Esophagus mucosa (tissue), 1 donor: ENCODE measurements around the gene TRAPPC12. TPM values are rescaled to one million over a fixed set of nuclear protein-coding genes. Genes with fewer than 3 reads are reported as not detected.
"Not testable (repeated sequence)": the region's sequence is repeated elsewhere in the genome, so short reads cannot be mapped to it uniquely, and the experiment has no call there.

ENCODE experiments used
- ATAC-seq: fragments of 200-7000 bp; cut with Tn5 transposase; one replicate; pipeline ENCODE4 v1.9.1; 2020
- total RNA-seq: library from RNA; stranded (reverse); gene quantifications from one replicate; pipeline ENCODE4 v1.2.4, GENCODE V29; 2023
- donor health status: DM: yes; HTN: yes; CAD: no.

Gene TRAPPC12
- 61.7 TPM for total RNA-seq

GRCh38 chr2:3379647-3380534, at the start of gene TRAPPC12:
TRAPPC12 (plus strand) TSS chr2:3379694; CDS start chr2:3387624, 7,930 bp downstream.
- ATAC-seq = peak; percentile 88

GRCh38 chr2:3332133-3332532, 47.4 kb upstream of the TRAPPC12 start:
- no peak for ATAC-seq

- no peak for ATAC-seq
Measured at GRCh38 chr2:3334392-3335345, 44.8 kb upstream of the TRAPPC12 start.

- ATAC-seq = no peak
Measured at GRCh38 chr2:3336844-3337243, 42.6 kb upstream of the TRAPPC12 start.

GRCh38 chr2:3338340-3338739, 41.2 kb upstream of the TRAPPC12 start:
- no peak for ATAC-seq

GRCh38 chr2:3340144-3340543, 39.4 kb upstream of the TRAPPC12 start:
- ATAC-seq = no peak

GRCh38 chr2:3341336-3341735, 38.2 kb upstream of the TRAPPC12 start:
- peak; percentile 38 for ATAC-seq

- no peak for ATAC-seq
Measured at GRCh38 chr2:3342324-3342723, 37.2 kb upstream of the TRAPPC12 start.

- no peak for ATAC-seq
Measured at GRCh38 chr2:3343012-3343411, 36.5 kb upstream of the TRAPPC12 start.

- ATAC-seq = no peak
Measured at GRCh38 chr2:3344897-3345296, 34.6 kb upstream of the TRAPPC12 start.

- no peak for ATAC-seq
Measured at GRCh38 chr2:3345621-3346020, 33.9 kb upstream of the TRAPPC12 start.

GRCh38 chr2:3348767-3349166, 30.7 kb upstream of the TRAPPC12 start:
- ATAC-seq = peak; percentile 85

- ATAC-seq = peak; percentile 94
Measured at GRCh38 chr2:3349211-3349693, 30.2 kb upstream of the TRAPPC12 start.

GRCh38 chr2:3354986-3355385, 24.5 kb upstream of the TRAPPC12 start:
- ATAC-seq = no peak

GRCh38 chr2:3355951-3356569, 23.4 kb upstream of the TRAPPC12 start:
- peak; percentile 82 for ATAC-seq

- peak; percentile 29 for ATAC-seq
Measured at GRCh38 chr2:3356799-3357198, 22.7 kb upstream of the TRAPPC12 start.

GRCh38 chr2:3357446-3357845, 22.0 kb upstream of the TRAPPC12 start:
- ATAC-seq = not testable (repeated sequence)

- ATAC-seq = no peak
Measured at GRCh38 chr2:3357926-3358325, 21.6 kb upstream of the TRAPPC12 start.

GRCh38 chr2:3361518-3362389, 17.7 kb upstream of the TRAPPC12 start:
- peak; percentile 70 for ATAC-seq

- no peak for ATAC-seq
Measured at GRCh38 chr2:3365219-3365618, 14.3 kb upstream of the TRAPPC12 start.

- ATAC-seq = no peak
Measured at GRCh38 chr2:3368261-3368722, 11.2 kb upstream of the TRAPPC12 start.
